GM08714 (cell line): ENCODE results near the gene B3GAT3.

Source experiments
- H3K4me3 ChIP-seq: fragments of 200-500 bp; sonication (Bioruptor generic); 2 replicates; pipeline ENCODE4 v1.5.1; 2014; ENCODE audit warnings: mild to moderate bottlenecking, low read length, inconsistent platforms
- ZNF274 ChIP-seq: IDR thresholded peaks from 2 replicates; pipeline ENCODE4 v1.6.1; 2012; ENCODE audit warnings: mild to moderate bottlenecking, low read depth, low read length

B3GAT3 gene

GRCh38 chr11:62569611-62570010 lies 52.2 kb downstream of the B3GAT3 start:
- TF ChIP-seq ZNF274, result no peak
- no peak overlapping the region for H3K4me3 ChIP-seq

DNA sequence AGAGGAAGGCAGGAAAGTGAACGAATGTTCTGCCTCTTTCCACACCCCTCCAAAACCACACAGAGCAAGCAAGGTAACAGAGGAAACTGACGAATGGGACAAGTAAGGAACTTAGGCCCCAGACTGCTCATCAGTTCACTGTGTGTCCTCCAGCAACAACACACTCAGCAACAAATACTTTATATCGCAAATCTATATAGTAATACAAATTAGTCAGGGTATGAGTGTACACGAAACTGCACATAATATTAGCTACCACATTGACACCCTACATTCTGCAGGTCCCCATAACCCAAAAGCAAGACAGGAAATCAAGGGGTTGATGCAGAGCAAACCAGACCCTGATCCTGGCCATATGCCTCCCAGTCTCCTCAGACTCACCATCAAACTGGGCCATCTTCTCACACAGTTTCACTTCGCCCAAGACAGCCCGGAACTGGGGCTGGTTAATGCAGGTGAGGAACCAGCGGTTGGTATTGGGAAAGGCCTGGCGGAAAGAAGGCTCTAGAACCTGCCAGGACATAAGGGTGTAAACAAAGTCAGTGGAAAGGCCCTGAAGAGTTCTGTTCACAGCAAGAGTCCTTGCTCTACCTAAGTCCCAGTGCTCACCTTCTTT lies 54.7 kb downstream of the B3GAT3 start:
- no peak for TF ChIP-seq ZNF274
- no peak overlapping the region for H3K4me3 ChIP-seq

- TF ChIP-seq ZNF274, result no peak
- H3K4me3 ChIP-seq, result no peak overlapping the region
Observed at GRCh38 chr11:62566247-62566646, 55.5 kb downstream of the B3GAT3 start.
